HG03342 (cell line): ENCODE results near the gene ZNF441.
"Not testable (repeated sequence)": the region's sequence is repeated elsewhere in the genome, so short reads cannot be mapped to it uniquely, and the experiment has no call there.

ENCODE experiments used
- ATAC-seq: cut with Tn5 transposase; IDR thresholded peaks from one replicate; pipeline ENCODE4 v1.9.1; 2021; ENCODE audit warnings: mild to moderate bottlenecking, moderate library complexity; ENCODE audit not compliant: unreplicated experiment

Gene ZNF441

DNA sequence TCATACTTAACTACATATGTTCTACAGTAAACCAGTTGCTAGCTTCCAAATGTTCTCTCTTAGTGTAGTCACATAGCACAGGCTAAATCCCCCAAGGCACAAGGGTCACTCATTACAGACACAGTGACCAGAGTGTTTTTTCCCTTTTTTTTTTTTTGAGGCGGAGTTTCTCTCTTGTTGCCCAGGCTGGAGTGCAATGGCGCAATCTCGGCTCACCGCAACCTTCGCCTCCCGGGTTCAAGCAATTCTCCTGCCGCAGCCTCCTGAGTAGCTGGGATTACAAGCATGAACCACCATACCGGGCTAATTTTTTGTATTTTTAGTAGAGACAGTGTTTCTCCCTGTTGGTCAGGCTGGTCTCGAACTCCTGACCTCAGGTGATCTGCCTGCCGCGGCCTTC, 9.9 kb downstream of the ZNF441 start:
- ATAC-seq = not testable (repeated sequence)

DNA sequence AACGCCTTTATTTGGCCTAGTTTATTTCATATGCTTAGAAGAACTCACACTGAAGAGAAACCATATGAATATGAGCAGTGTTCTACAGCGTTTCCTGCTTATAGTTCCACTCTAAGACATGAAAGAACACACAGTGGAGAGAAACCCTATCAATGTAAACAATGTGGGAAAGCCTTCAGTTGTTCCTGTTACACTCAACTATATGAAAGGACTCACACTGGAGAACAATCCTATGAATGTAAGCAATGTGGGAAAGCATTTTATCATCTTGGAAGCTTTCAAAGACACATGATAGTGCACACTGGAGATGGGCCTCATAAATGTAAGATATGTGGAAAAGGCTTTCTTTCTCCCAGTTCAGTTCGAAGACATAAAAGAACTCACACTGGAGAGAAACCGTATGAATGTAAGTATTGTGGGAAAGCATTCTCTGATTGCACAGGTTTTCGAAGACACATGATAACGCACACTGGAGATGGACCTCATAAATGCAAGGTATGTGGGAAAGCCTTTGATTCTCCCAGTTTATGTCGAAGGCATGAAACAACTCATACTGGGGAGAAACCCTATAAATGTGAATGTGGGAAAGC, 13.7 kb downstream of the ZNF441 start:
- ATAC-seq = no peak

- ATAC-seq = no peak
Observed at GRCh38 chr19:11781295-11782057, 14.7 kb downstream of the ZNF441 start.

GRCh38 chr19:11783767-11784166, 17.0 kb downstream of the ZNF441 start:
- ATAC-seq = no peak

GRCh38 chr19:11784356-11784755, 17.6 kb downstream of the ZNF441 start:
- no peak for ATAC-seq

DNA sequence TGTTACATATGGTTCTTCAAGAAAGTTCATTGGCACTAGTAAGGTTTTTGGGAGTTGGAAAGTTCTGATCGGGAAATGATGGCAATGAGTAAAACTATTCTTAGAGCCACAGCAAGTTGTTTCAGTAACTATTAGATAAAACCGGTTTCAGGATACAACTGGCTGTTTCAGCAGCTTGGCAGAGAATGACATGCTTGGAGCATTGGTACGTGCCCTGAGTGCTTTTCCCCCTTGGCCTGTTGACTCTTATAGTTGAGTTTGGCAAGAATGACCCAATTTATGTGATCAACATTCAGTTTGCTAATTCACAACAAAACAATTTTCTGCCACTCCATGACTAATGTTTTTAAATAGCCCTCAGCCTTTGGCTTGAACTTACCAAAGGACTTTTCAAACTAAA, 20.7 kb downstream of the ZNF441 start:
- no peak for ATAC-seq

DNA sequence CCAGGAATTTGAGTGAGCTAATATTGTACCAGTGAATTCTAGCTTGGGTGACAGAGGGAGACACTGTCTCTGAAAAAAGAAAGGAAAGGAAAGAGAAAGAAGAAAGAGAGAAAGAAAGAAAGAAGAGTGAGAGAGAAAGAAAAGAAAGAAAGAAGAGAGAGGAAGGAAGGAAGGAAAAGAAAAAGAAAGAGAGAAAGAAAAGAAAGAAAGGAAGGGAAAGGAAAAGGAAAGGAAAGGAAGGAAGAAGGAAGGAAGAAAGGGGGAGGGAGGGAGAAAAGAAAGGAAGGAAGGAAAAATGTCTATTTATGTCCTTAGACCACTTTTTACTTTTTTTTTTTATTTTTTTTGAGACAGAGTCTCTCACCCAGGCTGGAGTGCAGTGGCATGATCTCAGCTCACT, 26.1 kb downstream of the ZNF441 start:
- no peak for ATAC-seq

GRCh38 chr19:11797491-11797890, 30.7 kb downstream of the ZNF441 start:
- peak; percentile 50 for ATAC-seq

DNA sequence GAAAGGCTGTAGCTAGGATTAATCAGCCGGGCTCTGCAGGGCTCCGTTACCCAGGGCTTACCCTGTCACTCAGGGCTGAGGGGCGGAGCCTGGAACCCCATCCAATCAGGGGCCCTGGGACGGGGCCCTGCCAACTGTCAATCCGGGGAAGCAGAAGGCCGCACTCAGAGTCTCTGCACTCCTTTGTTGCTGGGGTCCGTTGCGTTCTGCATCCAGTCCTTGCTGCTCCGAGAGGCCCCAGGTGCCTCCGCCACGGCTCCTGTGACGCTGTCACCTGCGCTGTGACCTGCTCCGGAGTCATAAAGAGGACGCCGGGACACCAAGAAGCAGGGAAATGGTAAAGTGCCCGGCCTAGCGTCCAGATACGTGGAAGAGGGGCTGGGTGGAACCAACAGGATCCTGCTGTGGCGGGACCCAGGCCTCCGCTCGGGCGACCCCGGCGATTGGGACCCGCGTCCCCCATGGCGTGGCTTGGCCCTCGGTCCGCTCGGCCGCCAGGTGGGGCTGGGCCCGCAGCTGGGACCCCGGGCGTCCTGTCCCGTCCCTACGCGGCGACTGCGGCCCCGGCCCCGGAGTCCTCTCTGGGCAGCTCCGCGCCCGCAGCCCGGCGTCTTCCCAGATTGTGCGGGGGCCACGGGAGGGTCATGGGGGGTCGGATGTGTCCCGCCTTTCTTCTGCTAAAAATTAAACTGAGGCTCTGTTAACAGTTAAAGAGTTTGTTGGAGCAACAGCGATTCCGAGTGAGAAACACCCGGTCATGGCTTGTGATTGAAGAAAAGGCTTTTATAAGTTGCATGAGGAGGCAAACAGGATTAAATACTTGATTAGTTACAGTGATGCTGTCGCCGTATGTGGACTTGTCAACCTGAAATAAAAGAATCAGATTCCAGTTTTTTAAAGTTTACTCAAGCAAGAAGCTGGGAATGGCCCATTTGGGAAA, 31.9 kb downstream of the ZNF441 start, which contains the start of gene ZNF491:
Gene ZNF491, plus strand, starts transcription at position 133 of the 940 bp plus-strand sequence. CDS start 7,431 bp downstream, outside the sequence.
- peak; percentile 91 for ATAC-seq

- ATAC-seq = no peak
Observed at GRCh38 chr19:11806354-11807098, 39.7 kb downstream of the ZNF441 start.

DNA sequence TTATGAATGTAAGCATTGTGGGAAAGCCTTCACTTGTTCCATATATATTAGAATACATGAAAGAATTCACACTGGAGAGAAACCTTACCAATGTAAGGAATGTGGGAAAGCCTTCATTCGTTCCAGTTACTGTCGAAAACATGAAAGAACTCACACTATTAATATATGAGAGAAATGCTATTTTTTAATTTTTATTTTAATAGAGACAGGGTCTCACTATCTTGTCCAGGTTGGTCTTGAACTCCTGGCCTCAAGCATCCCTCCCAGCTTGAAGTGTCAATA, 40.2 kb downstream of the ZNF441 start:
- ATAC-seq = no peak

DNA sequence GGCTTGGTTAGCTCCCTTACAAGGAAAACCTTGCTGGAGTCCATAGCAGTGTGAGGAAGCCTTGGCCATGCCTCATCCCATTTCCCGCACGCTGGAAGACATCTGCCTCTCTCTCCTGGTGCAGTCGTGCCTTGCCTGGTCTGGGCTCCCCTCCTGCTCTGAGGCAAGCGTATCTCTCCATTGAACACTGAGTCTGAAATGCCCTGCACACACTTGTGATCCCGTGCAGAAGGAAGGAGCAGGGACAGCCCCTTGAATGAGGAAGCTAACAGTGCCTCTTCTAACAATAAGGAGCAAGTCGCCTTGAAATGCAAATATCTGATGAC, 46.9 kb downstream of the ZNF441 start:
- ATAC-seq = no peak

DNA sequence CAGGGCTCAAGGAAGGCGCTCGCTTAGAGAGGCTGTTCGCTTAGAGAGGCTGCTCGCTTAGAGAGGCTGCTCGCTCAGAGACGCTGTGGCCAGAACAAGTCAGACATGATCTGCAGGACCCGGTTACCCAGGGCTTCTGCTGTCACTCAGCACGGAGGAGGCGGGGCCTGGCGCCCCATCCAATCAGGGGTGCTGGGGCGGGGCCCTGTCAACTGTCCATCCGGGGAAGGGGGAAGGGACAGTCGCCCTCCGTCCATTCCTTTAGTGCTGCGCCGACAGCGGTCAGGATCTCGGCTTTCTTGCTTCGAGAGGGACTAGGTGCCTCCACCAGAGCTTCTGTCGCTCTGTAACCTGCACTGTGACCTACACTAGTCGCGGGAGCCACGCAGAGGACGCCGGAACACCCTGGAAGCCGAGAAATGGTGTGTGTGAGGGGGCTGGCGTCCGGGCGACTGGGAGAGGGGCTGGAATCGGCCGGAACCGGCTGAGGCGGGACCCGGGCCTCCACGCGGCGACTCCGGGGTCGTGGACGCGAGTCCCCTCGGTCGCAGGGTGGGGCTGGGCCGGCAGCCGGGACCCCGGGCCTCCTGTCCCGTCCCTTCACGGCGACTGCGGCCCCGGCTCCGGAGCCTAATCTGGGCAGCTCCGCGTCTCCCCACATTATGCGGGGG, 47.4 kb downstream of the ZNF441 start, which contains the start of gene ZNF440:
Gene ZNF440, plus strand, starts transcription at position 245 of the 671 bp plus-strand sequence. Its CDS starts 175 bp downstream, at position 420.
- ATAC-seq = peak; percentile 99

- no peak for ATAC-seq
Observed at GRCh38 chr19:11814700-11815035, 47.9 kb downstream of the ZNF441 start.

DNA sequence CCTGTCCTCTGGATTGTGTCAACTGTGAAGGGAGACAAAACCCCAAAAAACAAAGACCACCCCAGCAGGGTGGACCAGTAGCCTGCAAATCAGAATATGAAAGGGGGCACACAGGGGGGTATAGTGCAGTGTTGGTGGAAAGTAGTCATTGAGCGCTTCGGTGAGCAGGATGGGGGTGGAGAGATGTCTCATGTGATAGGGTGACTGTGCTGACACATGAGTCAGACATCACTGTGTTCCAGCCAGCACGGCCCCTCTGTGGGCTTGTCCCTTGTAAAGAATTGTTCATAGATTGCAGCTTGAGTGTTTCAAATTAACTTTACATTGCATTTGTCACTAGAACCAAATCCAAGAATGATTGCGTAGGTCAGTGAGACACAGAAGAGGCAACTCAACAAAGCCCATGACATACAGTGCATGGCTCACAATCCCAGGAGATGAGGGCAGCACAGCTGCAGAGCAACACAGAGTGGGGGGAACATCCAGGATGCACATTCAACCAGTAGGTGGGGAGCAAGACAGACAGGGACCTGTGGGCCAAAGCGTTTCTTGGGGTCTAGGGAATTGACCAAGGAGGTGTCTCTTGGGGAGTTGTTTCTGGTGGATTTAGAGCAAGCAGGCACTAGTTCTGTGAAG, 54.8 kb downstream of the ZNF441 start:
- ATAC-seq = no peak

- ATAC-seq = not testable (repeated sequence)
Observed at GRCh38 chr19:11828957-11829876, 62.4 kb downstream of the ZNF441 start.

DNA sequence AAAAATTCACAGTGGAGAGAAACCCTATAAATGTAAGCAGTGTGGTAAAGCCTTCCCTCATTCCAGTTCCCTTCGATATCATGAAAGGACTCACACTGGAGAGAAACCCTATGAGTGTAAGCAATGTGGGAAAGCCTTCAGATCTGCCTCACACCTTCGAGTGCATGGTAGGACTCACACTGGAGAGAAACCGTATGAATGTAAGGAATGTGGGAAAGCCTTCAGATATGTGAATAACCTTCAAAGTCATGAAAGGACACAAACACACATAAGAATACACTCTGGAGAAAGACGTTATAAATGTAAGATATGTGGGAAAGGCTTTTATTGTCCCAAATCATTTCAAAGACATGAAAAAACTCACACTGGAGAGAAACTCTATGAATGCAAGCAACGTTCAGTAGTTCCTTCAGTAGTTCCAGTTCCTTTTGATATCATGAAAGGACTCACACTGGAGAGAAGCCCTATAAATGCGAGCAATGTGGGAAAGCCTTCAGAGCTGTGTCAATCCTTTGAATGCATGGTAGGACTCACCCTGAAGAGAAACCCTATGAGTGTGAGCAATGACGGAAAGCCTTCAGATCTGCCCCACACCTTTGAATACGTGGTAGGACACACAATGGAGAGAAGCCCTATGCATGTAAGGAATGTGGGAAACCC, 65.6 kb downstream of the ZNF441 start:
- no peak for ATAC-seq

DNA sequence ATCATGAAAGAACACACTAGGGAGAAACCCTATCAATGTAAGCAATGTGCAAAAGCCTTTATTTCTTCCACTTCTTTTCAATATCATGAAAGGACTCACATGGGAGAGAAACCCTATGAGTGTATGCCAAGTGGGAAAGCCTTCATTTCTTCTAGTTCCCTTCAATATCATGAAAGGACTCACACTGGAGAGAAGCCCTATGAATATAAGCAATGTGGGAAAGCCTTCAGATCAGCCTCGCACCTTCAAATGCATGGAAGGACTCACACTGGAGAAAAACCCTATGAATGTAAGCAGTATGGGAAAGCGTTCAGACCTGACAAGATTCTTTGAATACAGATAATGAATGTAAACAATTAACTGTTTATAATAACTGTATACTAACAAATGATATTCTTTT, 66.7 kb downstream of the ZNF441 start:
- no peak for ATAC-seq
